ENCODE measurements around the gene IL17RC. TPM values are rescaled to one million over a fixed set of nuclear protein-coding genes. Genes with fewer than 3 reads are reported as not detected.
"Not testable (repeated sequence)": the region's sequence is repeated elsewhere in the genome, so short reads cannot be mapped to it uniquely, and the experiment has no call there.

IL17RC gene
- total RNA-seq (10 to 100 TPM; 57.8 to 88.9 (median 66.3) TPM), polyA plus RNA-seq (10 to 100 TPM in 2 of 3 donors, 1 to 10 TPM in 1; 9.9 to 36.5 (median 13.8) TPM)

DNA sequence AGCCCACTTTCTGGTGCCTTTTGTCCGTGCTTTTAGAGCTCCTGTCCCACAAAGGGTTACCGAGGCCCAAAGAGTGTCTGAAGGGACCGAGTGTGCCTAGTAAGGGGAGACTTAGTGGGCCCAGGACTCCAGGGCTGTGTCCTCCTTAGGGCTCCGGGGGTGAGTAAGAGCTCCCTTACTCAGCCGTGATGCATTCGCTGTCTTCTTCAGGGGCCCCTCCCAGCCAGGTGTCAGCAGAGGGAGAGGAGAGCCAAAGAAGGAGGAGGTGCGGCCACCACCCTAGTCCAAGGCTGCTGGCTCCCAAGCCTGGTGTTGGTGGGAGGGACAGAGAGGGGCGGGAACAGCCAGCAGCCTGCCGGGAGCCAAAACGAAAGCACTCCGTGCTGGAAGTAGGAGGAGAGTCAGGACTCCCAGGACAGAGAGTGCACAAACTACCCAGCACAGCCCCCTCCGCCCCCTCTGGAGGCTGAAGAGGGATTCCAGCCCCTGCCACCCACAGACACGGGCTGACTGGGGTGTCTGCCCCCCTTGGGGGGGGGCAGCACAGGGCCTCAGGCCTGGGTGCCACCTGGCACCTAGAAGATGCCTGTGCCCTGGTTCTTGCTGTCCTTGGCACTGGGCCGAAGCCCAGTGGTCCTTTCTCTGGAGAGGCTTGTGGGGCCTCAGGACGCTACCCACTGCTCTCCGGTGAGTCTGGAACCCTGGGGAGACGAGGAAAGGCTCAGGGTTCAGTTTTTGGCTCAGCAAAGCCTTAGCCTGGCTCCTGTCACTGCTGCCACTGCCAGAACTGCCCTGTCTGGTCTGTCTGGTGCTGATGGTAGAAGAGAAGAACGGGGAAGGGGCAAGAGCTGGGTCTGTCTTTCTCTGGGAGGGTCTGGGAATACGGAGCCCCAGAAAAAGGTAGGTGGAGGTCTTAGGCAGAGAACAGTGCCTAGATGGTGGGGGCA, at the start of gene IL17RC:
IL17RC (plus strand) TSS at position 365 of the 947 bp plus-strand sequence; CDS start at position 583, 218 bp downstream.
- peaks cover 0 to 56% (median 47%) of the 10 kb centered on the region in 4 donors for H3K4me1 ChIP-seq
- intact Hi-C loops (cut with DNase I): loop anchor here (2.0 kb wide), 2 partner anchors 16 to 30 kb away; partner anchors contain the start of gene CRELD1
- DNase-seq: peak; percentile 98
- peak within 1 kb of the TSS; percentile 83 to 98 (median 96) for H3K27ac ChIP-seq
- peaks cover 0 to 21% (median 5%) of the 10 kb centered on the region in 4 donors for H3K36me3 ChIP-seq
- WGBS, 2 donors: 7 to 22% methylated on average over 19 of the region's 19 CpGs
- peak within 1 kb of the TSS; percentile 47 to 83 (median 68) for H3K4me3 ChIP-seq
- H3K9me3 ChIP-seq: no peaks in the 10 kb centered on the region
- no peaks in the 10 kb centered on the region for H3K27me3 ChIP-seq
- TF ChIP-seq, protein P1, sequence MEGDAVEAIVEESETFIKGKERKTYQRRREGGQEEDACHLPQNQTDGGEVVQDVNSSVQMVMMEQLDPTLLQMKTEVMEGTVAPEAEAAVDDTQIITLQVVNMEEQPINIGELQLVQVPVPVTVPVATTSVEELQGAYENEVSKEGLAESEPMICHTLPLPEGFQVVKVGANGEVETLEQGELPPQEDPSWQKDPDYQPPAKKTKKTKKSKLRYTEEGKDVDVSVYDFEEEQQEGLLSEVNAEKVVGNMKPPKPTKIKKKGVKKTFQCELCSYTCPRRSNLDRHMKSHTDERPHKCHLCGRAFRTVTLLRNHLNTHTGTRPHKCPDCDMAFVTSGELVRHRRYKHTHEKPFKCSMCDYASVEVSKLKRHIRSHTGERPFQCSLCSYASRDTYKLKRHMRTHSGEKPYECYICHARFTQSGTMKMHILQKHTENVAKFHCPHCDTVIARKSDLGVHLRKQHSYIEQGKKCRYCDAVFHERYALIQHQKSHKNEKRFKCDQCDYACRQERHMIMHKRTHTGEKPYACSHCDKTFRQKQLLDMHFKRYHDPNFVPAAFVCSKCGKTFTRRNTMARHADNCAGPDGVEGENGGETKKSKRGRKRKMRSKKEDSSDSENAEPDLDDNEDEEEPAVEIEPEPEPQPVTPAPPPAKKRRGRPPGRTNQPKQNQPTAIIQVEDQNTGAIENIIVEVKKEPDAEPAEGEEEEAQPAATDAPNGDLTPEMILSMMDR (IDR thresholded peaks at IDR 0.05): no peak
- TF ChIP-seq POLR2AphosphoS5 (IDR thresholded peaks at IDR 0.05) (peak; percentile 83 to 94 (median 86)), EP300 (IDR thresholded peaks at IDR 0.05) (no peak), POLR2A (IDR thresholded peaks at IDR 0.05) (peak; percentile 73 to 75)

DNA sequence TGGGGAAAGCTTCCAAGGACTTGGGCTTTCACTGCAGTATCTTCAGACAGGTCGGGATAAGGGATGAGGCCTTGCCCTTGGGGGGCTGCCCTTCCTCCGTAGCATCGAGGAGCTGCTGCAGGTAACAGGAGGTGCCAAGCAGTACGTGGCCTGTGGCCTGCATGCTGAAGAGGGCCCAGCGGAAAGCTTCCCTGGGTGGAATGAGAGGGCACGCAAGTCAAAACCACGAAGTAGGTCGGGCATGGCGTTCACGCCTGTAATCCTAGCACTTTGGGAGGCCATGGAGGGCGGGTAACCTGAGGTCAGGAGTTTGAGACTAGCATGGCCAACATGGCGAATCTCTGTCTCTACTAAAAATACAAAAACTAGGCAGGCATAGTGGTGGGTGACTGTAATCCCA, 49.8 kb upstream of the IL17RC start:
- no peak for DNase-seq
- no peaks in the 10 kb centered on the region for H3K36me3 ChIP-seq
- 87 to 89% methylated on average over 12 of the region's 12 CpGs for WGBS, 2 donors

GRCh38 chr3:9869955-9870354, 46.9 kb upstream of the IL17RC start:
- Histone ChIP-seq H3K27ac (peak overlapping the region in 1 of 4 donors; percentile 93), H3K4me1 (peaks cover 0 to 33% (median 22%) of the 10 kb centered on the region in 4 donors), H3K9me3 (no peaks in the 10 kb centered on the region), H3K27me3 (no peaks in the 10 kb centered on the region), H3K4me3 (no peak overlapping the region), H3K36me3 (no peaks in the 10 kb centered on the region)
- no peak for TF ChIP-seq EP300 (IDR thresholded peaks at IDR 0.05)
- DNase-seq: no peak
- 79 to 81% methylated on average over 5 of the region's 5 CpGs for WGBS, 2 donors
- intact Hi-C loops (cut with DNase I): no loop called here

More for the DNA sequence above, 49.8 kb upstream of the IL17RC start:
- TF ChIP-seq POLR2AphosphoS5 (IDR thresholded peaks at IDR 0.05) (no peak), EP300 (IDR thresholded peaks at IDR 0.05) (no peak), POLR2A (IDR thresholded peaks at IDR 0.05) (no peak)
- TF ChIP-seq, protein P1 (IDR thresholded peaks at IDR 0.05): no peak
- intact Hi-C loops (cut with DNase I): loop anchor here (2.0 kb wide), 1 partner anchor 24 kb away; the partner anchor contains the start of gene JAGN1
- no peaks in the 10 kb centered on the region for H3K9me3 ChIP-seq
- no peaks in the 10 kb centered on the region for H3K27me3 ChIP-seq
- no peak overlapping the region for H3K4me3 ChIP-seq
- peaks cover 0 to 60% (median 50%) of the 10 kb centered on the region in 4 donors for H3K4me1 ChIP-seq
- peak overlapping the region; percentile 82 to 93 (median 90) for H3K27ac ChIP-seq

GRCh38 chr3:9870978-9871377, 45.9 kb upstream of the IL17RC start:
- Histone ChIP-seq H3K36me3 (no peaks in the 10 kb centered on the region), H3K4me1 (peaks cover 0 to 22% (median 12%) of the 10 kb centered on the region in 4 donors), H3K27me3 (no peaks in the 10 kb centered on the region), H3K27ac (no peak overlapping the region), H3K4me3 (no peak overlapping the region), H3K9me3 (no peaks in the 10 kb centered on the region)
- TF ChIP-seq EP300 (IDR thresholded peaks at IDR 0.05) (no peak), POLR2AphosphoS5 (IDR thresholded peaks at IDR 0.05) (no peak), POLR2A (IDR thresholded peaks at IDR 0.05) (no peak)
- TF ChIP-seq, protein P1 (IDR thresholded peaks at IDR 0.05): no peak
- no peak for DNase-seq
- intact Hi-C loops (cut with DNase I): no loop called here
- 34% methylated on average over 1 of the region's 1 CpG for WGBS, 2 donors

DNA sequence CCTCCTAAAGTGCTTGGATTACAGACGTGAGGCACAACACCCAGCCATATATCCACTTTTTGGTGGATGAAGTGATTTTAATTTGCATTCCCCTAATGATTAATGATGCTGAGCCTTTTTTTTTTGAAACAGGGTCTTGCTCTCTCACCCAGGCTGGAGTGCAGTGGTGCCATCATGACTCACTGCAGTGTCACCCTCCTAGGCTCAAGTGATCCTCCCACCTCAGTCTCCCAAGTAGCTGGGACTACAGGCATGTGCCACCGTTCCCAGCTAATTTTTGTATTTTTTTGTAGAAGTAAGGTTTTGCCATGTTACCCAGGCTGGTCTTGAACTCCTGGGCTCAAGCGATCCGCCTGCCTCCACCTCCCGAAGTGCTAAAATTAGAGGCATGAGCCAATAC, 44.8 kb upstream of the IL17RC start:
- intact Hi-C loops (cut with DNase I); H3K4me3 ChIP-seq; H3K9me3 ChIP-seq; H3K27ac ChIP-seq; DNase-seq; H3K27me3 ChIP-seq; H3K36me3 ChIP-seq: not testable (repeated sequence)
- 96 to 99% methylated on average over 5 of the region's 5 CpGs for WGBS, 2 donors
- H3K4me1 ChIP-seq: peaks cover 0 to 11% (median 2%) of the 10 kb centered on the region in 4 donors

Measured in sigmoid colon (tissue), 7 donors.